Epithelial cell of esophagus (primary cell): ENCODE measurements around the gene PCDH19.
"Not testable (repeated sequence)": the region's sequence is repeated elsewhere in the genome, so short reads cannot be mapped to it uniquely, and the experiment has no call there.

ENCODE experiments used
- DNase-seq: peaks from one replicate; pipeline ENCODE4 v3.0.0; 2010; ENCODE audit warnings: low read depth
- H3K4me3 ChIP-seq: 2 replicates; pipeline ENCODE4 v1.5.1; 2011; ENCODE audit warnings: mild to moderate bottlenecking, low read length, control low read depth
- TF ChIP-seq, protein P1 (sequence below): IDR thresholded peaks from 2 replicates; pipeline ENCODE4 v1.5.1; 2011; ENCODE audit warnings: low read depth, mild to moderate bottlenecking, low read length, control low read depth, inconsistent platforms; ENCODE audit not compliant: insufficient read depth; ENCODE audit errors: missing control alignments

Gene PCDH19

DNA sequence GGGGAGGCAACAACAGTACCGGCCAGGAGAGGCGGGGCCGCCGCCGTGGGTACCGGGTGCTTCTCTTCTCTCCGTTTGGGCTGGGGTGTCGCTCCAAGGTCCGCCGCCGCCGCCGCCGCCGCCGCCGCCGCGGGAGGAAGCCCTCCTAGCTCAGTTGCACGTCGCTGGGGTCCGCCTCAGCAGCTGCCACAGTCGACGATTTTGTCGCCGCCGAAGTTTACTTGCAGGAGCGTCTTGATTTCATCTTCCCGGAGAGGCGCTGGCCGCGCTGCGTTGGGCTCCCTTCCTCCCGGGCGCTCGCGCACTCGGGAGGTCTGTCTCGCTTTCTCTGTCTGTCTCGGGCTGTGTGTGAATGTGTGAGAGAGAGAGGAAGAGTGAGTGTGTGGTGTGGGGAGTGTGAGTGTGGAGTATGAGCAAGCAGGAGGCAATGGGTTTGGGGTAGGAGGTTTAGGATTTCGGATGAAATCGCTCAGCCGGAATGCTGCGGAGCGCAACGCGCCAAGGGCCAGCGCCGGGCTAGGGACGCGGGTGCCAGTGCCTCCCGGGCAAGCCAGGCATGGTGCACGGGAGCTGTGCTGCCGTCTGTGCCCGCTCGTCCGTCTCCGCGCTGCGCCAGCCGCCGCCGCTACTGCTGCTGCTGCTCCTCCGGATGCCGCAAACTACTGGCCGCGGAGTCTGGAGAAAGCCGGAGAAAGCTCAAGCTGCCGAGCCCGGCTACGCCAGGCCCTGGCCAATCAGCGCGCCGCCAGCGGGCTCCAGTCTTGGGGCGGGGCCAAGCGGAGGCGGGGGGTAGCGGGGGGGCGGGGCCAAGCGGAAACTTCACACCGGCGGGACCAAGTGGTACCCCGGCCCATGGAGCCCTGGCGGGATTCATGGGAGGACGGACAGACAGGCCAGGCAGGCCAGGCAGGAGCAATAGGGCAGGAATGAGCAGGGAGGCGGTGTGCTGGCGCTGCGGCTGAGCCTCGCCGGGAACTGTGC is at the start of gene PCDH19:
PCDH19 (minus strand) TSS at position 664 of the 981 bp plus-strand sequence. CDS start 1,676 bp downstream, outside the sequence.
- TF ChIP-seq, protein P1, sequence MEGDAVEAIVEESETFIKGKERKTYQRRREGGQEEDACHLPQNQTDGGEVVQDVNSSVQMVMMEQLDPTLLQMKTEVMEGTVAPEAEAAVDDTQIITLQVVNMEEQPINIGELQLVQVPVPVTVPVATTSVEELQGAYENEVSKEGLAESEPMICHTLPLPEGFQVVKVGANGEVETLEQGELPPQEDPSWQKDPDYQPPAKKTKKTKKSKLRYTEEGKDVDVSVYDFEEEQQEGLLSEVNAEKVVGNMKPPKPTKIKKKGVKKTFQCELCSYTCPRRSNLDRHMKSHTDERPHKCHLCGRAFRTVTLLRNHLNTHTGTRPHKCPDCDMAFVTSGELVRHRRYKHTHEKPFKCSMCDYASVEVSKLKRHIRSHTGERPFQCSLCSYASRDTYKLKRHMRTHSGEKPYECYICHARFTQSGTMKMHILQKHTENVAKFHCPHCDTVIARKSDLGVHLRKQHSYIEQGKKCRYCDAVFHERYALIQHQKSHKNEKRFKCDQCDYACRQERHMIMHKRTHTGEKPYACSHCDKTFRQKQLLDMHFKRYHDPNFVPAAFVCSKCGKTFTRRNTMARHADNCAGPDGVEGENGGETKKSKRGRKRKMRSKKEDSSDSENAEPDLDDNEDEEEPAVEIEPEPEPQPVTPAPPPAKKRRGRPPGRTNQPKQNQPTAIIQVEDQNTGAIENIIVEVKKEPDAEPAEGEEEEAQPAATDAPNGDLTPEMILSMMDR = no peak
- peak; percentile 66 for DNase-seq
- peak within 1 kb of the TSS; percentile 30 for H3K4me3 ChIP-seq

DNA sequence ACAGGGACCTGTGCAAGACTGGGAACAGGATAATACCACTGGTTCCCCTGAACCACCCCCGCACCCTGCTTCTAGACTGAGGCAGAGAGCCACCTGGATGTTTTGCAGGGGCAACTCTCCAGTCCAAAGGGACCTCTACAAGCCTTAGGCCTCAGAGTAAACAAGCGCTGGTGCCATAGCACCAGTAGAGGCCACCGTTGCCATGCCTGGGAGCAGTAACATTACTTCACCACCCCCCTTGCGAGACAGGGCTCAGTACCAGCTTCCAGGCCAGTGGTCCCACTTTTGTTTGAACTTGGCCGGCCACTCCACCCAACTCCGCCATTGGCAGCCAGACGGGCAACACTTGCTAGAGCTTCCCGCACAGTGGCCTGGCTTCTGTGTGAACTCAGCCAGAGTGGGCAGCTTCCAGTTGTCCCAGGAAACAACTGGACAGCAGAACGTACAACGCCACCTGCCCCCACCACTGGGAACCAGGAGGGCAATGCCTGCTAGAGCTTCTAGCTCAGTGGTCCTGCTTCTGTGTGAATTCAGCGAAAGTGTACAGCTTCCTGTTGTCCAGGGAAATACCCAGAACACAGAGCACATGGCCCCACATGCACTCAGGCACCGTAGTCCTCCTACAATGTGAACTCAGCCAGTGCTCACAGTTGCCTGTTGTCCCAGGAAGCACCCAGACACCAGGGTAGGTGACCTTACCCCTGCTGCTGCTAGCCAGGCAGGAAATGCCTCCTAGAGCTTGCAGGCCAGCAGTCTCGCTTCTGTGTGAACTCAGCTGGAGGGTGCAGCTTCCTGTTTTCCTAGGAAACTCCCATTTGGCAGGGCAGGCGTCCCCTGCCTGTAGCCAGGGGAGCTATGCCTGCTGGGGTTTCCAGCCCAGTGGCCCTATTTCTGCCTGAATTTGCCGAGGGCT is 39.9 kb upstream of the PCDH19 start:
- TF ChIP-seq, protein P1 = no peak
- H3K4me3 ChIP-seq = no peak overlapping the region
- DNase-seq = peak; percentile 14

- DNase-seq = peak; percentile 22
- no peak overlapping the region for H3K4me3 ChIP-seq
- TF ChIP-seq, protein P1 = peak; percentile 76
Measured at GRCh38 chrX:100447655-100448397, 37.8 kb upstream of the PCDH19 start.

- DNase-seq = peak; percentile 29
- H3K4me3 ChIP-seq = no peak overlapping the region
- TF ChIP-seq, protein P1 = no peak
Measured at GRCh38 chrX:100445593-100445992, 35.5 kb upstream of the PCDH19 start.

- peak; percentile 34 for DNase-seq
- not testable (repeated sequence) for H3K4me3 ChIP-seq
Measured at GRCh38 chrX:100441321-100441720, 31.2 kb upstream of the PCDH19 start.

- DNase-seq = no peak
- TF ChIP-seq, protein P1 = no peak
- H3K4me3 ChIP-seq = no peak overlapping the region
Measured at GRCh38 chrX:100440006-100440405, 29.9 kb upstream of the PCDH19 start.

DNA sequence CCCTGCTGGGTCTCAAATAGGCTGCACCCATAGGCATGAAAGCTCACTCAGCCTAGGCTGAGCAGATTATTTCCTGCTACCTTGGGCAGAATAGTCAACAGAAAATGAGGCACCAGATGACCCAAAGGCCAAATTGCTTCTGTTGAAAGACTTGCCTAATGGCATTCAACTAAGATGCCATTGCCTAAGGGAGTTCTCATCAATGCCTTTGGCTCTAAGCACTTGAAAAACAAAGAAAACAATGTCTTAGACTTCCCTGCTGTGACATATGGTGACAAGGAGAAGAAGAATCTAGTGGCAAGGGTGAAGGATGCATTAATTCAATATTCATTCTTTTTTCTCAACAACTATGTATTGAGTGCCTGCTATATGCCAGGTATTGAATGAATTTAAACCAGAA is 25.7 kb upstream of the PCDH19 start:
- TF ChIP-seq, protein P1 = no peak
- no peak for DNase-seq
- no peak overlapping the region for H3K4me3 ChIP-seq
